LNCAP (cell line): ENCODE data around the gene CDCP1.

Experiments used
- CTCF ChIP-seq: fragments of 450-650 bp; IDR thresholded peaks from 2 replicates; pipeline ENCODE4 v1.5.1; 2017; ENCODE audit warnings: mild to moderate bottlenecking

Gene CDCP1

GRCh38 chr3:45168451-45168850 lies 22.3 kb upstream of the CDCP1 start:
- TF ChIP-seq CTCF = no peak

- TF ChIP-seq CTCF = no peak
Observed at GRCh38 chr3:45167011-45167911, 21.1 kb upstream of the CDCP1 start.

- no peak for TF ChIP-seq CTCF
Observed at GRCh38 chr3:45166321-45166879, 20.2 kb upstream of the CDCP1 start.

- no peak for TF ChIP-seq CTCF
Observed at GRCh38 chr3:45165497-45166283, 19.5 kb upstream of the CDCP1 start.

GRCh38 chr3:45164056-45164455 lies 17.9 kb upstream of the CDCP1 start:
- no peak for TF ChIP-seq CTCF

GRCh38 chr3:45163481-45163880 lies 17.3 kb upstream of the CDCP1 start:
- TF ChIP-seq CTCF = no peak

- TF ChIP-seq CTCF = no peak
Observed at GRCh38 chr3:45154641-45155147, 8.5 kb upstream of the CDCP1 start.
